ENCODE data around the gene TRIO. TPM values are rescaled to one million over a fixed set of nuclear protein-coding genes. Genes with fewer than 3 reads are reported as not detected.

The TRIO gene
- total and polyA plus RNA-seq, 10 of the 15 experiments (the other 5 are each of a cell fraction or from before 2014, with no cell fraction given), result 5.1 to 96.4 (median 44.6) TPM

- TF ChIP-seq SKIL (IDR thresholded peaks at IDR 0.05; ENCODE audit: low read depth, poor library complexity, severe bottlenecking) (peak; percentile 41), SMC3 (IDR thresholded peaks at IDR 0.05; ENCODE audit: borderline replicate concordance, low read length) (peak; percentile 3; the same call in 1 of the 2 replicates), EGR1 (IDR thresholded peaks at IDR 0.05; ENCODE audit: borderline replicate concordance in 1 of 2, low read depth in 2 of 2, low read length in 2 of 2) (no peak), MEF2B (IDR thresholded peaks at IDR 0.05; ENCODE audit: partially characterized antibody, poor library complexity, severe bottlenecking) (peak; percentile 91), CEBPB (IDR thresholded peaks at IDR 0.05; ENCODE audit: borderline replicate concordance in 1 of 2, low read depth in 2 of 2, low read length in 2 of 2) (no peak), CHD2 (IDR thresholded peaks at IDR 0.05; ENCODE audit: borderline replicate concordance, low read depth, low read length) (no peak), STAT3 (IDR thresholded peaks at IDR 0.05; ENCODE audit: low read depth, low read length) (no peak), SMAD5 (IDR thresholded peaks at IDR 0.05; ENCODE audit: low read depth) (no peak), PAX8 (IDR thresholded peaks at IDR 0.05) (no peak), POLR2AphosphoS2 (IDR thresholded peaks at IDR 0.05; ENCODE audit: low read depth, low read length) (no peak), FOS (IDR thresholded peaks at IDR 0.05; ENCODE audit: borderline replicate concordance, extremely low read depth, insufficient read length) (no peak), ESRRA (IDR thresholded peaks at IDR 0.05; ENCODE audit: low read length) (no peak), E2F8 (IDR thresholded peaks at IDR 0.05; ENCODE audit: low read depth, partially characterized antibody) (no peak), JUND (IDR thresholded peaks at IDR 0.05; ENCODE audit: low read depth, low read length) (no peak), POU2F2 (IDR thresholded peaks at IDR 0.05; ENCODE audit: borderline replicate concordance, low read depth, low read length) (no peak; the same call in 2 of the 3 replicates), TCF12 (IDR thresholded peaks at IDR 0.05; ENCODE audit: low read depth, low read length) (peak; percentile 57; the same call in 1 of the 2 replicates), SMARCA5 (IDR thresholded peaks at IDR 0.05) (no peak; the same call in 1 of the 2 replicates), IKZF1 (conservative IDR thresholded peaks at IDR 0.05) (peak; percentile 81), NBN (IDR thresholded peaks at IDR 0.05) (no peak; the same call in 1 of the 2 replicates)
- TF ChIP-seq, protein P1, sequence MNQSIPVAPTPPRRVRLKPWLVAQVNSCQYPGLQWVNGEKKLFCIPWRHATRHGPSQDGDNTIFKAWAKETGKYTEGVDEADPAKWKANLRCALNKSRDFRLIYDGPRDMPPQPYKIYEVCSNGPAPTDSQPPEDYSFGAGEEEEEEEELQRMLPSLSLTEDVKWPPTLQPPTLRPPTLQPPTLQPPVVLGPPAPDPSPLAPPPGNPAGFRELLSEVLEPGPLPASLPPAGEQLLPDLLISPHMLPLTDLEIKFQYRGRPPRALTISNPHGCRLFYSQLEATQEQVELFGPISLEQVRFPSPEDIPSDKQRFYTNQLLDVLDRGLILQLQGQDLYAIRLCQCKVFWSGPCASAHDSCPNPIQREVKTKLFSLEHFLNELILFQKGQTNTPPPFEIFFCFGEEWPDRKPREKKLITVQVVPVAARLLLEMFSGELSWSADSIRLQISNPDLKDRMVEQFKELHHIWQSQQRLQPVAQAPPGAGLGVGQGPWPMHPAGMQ (IDR thresholded peaks at IDR 0.05; ENCODE audit: borderline replicate concordance), result no peak
- TF ChIP-seq, protein P2, sequence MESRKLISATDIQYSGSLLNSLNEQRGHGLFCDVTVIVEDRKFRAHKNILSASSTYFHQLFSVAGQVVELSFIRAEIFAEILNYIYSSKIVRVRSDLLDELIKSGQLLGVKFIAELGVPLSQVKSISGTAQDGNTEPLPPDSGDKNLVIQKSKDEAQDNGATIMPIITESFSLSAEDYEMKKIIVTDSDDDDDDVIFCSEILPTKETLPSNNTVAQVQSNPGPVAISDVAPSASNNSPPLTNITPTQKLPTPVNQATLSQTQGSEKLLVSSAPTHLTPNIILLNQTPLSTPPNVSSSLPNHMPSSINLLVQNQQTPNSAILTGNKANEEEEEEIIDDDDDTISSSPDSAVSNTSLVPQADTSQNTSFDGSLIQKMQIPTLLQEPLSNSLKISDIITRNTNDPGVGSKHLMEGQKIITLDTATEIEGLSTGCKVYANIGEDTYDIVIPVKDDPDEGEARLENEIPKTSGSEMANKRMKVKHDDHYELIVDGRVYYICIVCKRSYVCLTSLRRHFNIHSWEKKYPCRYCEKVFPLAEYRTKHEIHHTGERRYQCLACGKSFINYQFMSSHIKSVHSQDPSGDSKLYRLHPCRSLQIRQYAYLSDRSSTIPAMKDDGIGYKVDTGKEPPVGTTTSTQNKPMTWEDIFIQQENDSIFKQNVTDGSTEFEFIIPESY (IDR thresholded peaks at IDR 0.05), result no peak
These were observed 69.0 kb downstream of the TRIO start (continued) for GRCh38 chr5:14211818-14212803.
